HEK293 (cell line): ENCODE data around the gene EDC3.

Source experiments
- BCL6B ChIP-seq: fragments of 450-650 bp; formaldehyde crosslinking; IDR thresholded peaks from 2 replicates; pipeline ENCODE4 v1.5.1; 2017; ENCODE audit warnings: missing biosample characterization, missing genetic modification characterization
- FEZF1 ChIP-seq: fragments of 450-650 bp; formaldehyde crosslinking; IDR thresholded peaks from 2 replicates; pipeline ENCODE4 v1.5.1; 2016; ENCODE audit warnings: missing biosample characterization, missing genetic modification characterization
- GLIS1 ChIP-seq: fragments of 450-650 bp; formaldehyde crosslinking; IDR thresholded peaks from 2 replicates; pipeline ENCODE4 v1.5.1; 2016; ENCODE audit warnings: missing biosample characterization, missing genetic modification characterization
- INSM2 ChIP-seq: fragments of 450-650 bp; formaldehyde crosslinking; IDR thresholded peaks from 2 replicates; pipeline ENCODE4 v1.5.1; 2016; ENCODE audit warnings: missing biosample characterization, missing genetic modification characterization
- PRDM1 ChIP-seq: fragments of 450-650 bp; formaldehyde crosslinking; IDR thresholded peaks from 2 replicates; pipeline ENCODE4; 2016; ENCODE audit warnings: missing biosample characterization, missing genetic modification characterization
- SP2 ChIP-seq: fragments of 450-650 bp; formaldehyde crosslinking; IDR thresholded peaks from 2 replicates; pipeline ENCODE4 v1.5.1; 2016; ENCODE audit warnings: missing biosample characterization, missing genetic modification characterization
- YY2 ChIP-seq: fragments of 450-650 bp; formaldehyde crosslinking; IDR thresholded peaks from 2 replicates; pipeline ENCODE4 v1.5.1; 2016; ENCODE audit warnings: missing biosample characterization, missing genetic modification characterization
- ZBTB20 ChIP-seq: fragments of 450-650 bp; formaldehyde crosslinking; IDR thresholded peaks from 2 replicates; pipeline ENCODE4 v1.5.1; 2016; ENCODE audit warnings: missing biosample characterization, missing genetic modification characterization
- ZFP41 ChIP-seq: fragments of 450-650 bp; formaldehyde crosslinking; IDR thresholded peaks from 2 replicates; pipeline ENCODE4 v1.5.1; 2016; ENCODE audit warnings: missing biosample characterization, missing genetic modification characterization, borderline replicate concordance
- ZFP69B ChIP-seq: fragments of 450-650 bp; formaldehyde crosslinking; IDR thresholded peaks from 2 replicates; pipeline ENCODE4 v1.5.1; 2016; ENCODE audit warnings: missing biosample characterization, missing genetic modification characterization
- ZNF112 ChIP-seq: fragments of 450-650 bp; formaldehyde crosslinking; IDR thresholded peaks from 2 replicates; pipeline ENCODE4 v1.5.0; 2017; ENCODE audit warnings: missing biosample characterization, missing genetic modification characterization
- ZNF132 ChIP-seq: fragments of 450-650 bp; formaldehyde crosslinking; IDR thresholded peaks from 2 replicates; pipeline ENCODE4 v1.5.1; 2017; ENCODE audit warnings: missing biosample characterization, missing genetic modification characterization, borderline replicate concordance
- ZNF146 ChIP-seq: fragments of 450-650 bp; formaldehyde crosslinking; IDR thresholded peaks from 2 replicates; pipeline ENCODE4 v1.5.1; 2016; ENCODE audit warnings: missing biosample characterization, missing genetic modification characterization
- ZNF211 ChIP-seq: fragments of 450-650 bp; formaldehyde crosslinking; IDR thresholded peaks from 2 replicates; pipeline ENCODE4 v1.5.1; 2016; ENCODE audit warnings: low read depth, missing biosample characterization, missing genetic modification characterization
- ZNF26 ChIP-seq: fragments of 450-650 bp; formaldehyde crosslinking; IDR thresholded peaks from 2 replicates; pipeline ENCODE4 v1.5.1; 2016; ENCODE audit warnings: missing biosample characterization, missing genetic modification characterization
- ZNF274 ChIP-seq, 2 experiments: fragments of 200-500 bp in 1 of 2; fragments of 450-650 bp in 1 of 2; sonication (Bioruptor generic) in 1 of 2; formaldehyde crosslinking in 1 of 2; IDR thresholded peaks; 2 replicates each; pipeline versions ENCODE4 v1.5.1 to v1.6.1; 2014 to 2016; ENCODE audit warnings: borderline replicate concordance in 1 of 2, inconsistent platforms in 1 of 2, low read length in 1 of 2, missing biosample characterization in 1 of 2, missing genetic modification characterization in 1 of 2
- ZNF280C ChIP-seq: fragments of 450-650 bp; formaldehyde crosslinking; IDR thresholded peaks from 2 replicates; pipeline ENCODE4 v1.5.1; 2016; ENCODE audit warnings: missing biosample characterization, missing genetic modification characterization
- ZNF354C ChIP-seq: fragments of 450-650 bp; formaldehyde crosslinking; IDR thresholded peaks from 2 replicates; pipeline ENCODE4 v1.5.1; 2016; ENCODE audit warnings: missing biosample characterization, missing genetic modification characterization, low read depth, borderline replicate concordance
- ZNF398 ChIP-seq: fragments of 450-650 bp; formaldehyde crosslinking; IDR thresholded peaks from 2 replicates; pipeline ENCODE4 v1.5.1; 2017; ENCODE audit warnings: missing biosample characterization, missing genetic modification characterization
- ZNF560 ChIP-seq: fragments of 450-650 bp; formaldehyde crosslinking; IDR thresholded peaks from 2 replicates; pipeline ENCODE4 v1.5.1; 2017; ENCODE audit warnings: missing biosample characterization, missing genetic modification characterization, borderline replicate concordance
- ZNF623 ChIP-seq: fragments of 450-650 bp; formaldehyde crosslinking; IDR thresholded peaks from 2 replicates; pipeline ENCODE4 v1.5.1; 2016; ENCODE audit warnings: missing biosample characterization, missing genetic modification characterization
- ZNF624 ChIP-seq: fragments of 450-650 bp; formaldehyde crosslinking; IDR thresholded peaks from 2 replicates; pipeline ENCODE4 v1.5.1; 2017; ENCODE audit warnings: missing biosample characterization, missing genetic modification characterization
- ZNF629 ChIP-seq: fragments of 450-650 bp; formaldehyde crosslinking; IDR thresholded peaks from 2 replicates; pipeline ENCODE4 v1.5.1; 2017; ENCODE audit warnings: missing biosample characterization, missing genetic modification characterization
- ZNF660 ChIP-seq: fragments of 450-650 bp; IDR thresholded peaks from 2 replicates; pipeline ENCODE4 v1.5.1; 2018; ENCODE audit warnings: missing biosample characterization, mild to moderate bottlenecking, missing genetic modification characterization
- ZNF791 ChIP-seq: fragments of 450-650 bp; formaldehyde crosslinking; IDR thresholded peaks from 2 replicates; pipeline ENCODE4 v1.5.1; 2016; ENCODE audit warnings: missing biosample characterization, missing genetic modification characterization
- TF ChIP-seq, protein P1 (sequence below): fragments of 450-650 bp; formaldehyde crosslinking; IDR thresholded peaks from 2 replicates; pipeline ENCODE4 v1.5.1; 2017; ENCODE audit warnings: missing biosample characterization, missing genetic modification characterization
- TF ChIP-seq, protein P2 (sequence below): fragments of 450-650 bp; formaldehyde crosslinking; IDR thresholded peaks from 2 replicates; pipeline ENCODE4 v1.5.1; 2016; ENCODE audit warnings: missing biosample characterization, missing genetic modification characterization, low read depth

Gene EDC3

GRCh38 chr15:74616366-74616939 is 79.4 kb downstream of the EDC3 start (continued):
- TF ChIP-seq BCL6B (tag by site-specific recombination) (no peak), ZBTB20 (peak; percentile 95), ZNF280C (tag by site-specific recombination) (no peak), ZNF623 (tag by site-specific recombination) (no peak), ZNF112 (tag by site-specific recombination) (no peak), ZNF26 (no peak), ZNF398 (tag by site-specific recombination) (peak; percentile 84), FEZF1 (tag by site-specific recombination) (no peak), ZNF274 (IDR thresholded peaks at IDR 0.05; ENCODE audit: low read length) (no peak), ZNF274 (tag by site-specific recombination; IDR thresholded peaks at IDR 0.05; ENCODE audit: borderline replicate concordance) (no peak), ZNF660 (tag by site-specific recombination) (0 out of 2 replicates have a peak, but pooled peaks have one; percentile 59), ZNF560 (tag by site-specific recombination) (no peak), ZNF211 (tag by site-specific recombination) (no peak), ZNF146 (tag by site-specific recombination) (no peak), ZNF624 (tag by site-specific recombination) (no peak), ZFP41 (tag by site-specific recombination) (no peak), ZNF629 (tag by site-specific recombination) (0 out of 2 replicates have a peak, but pooled peaks have one; percentile 8), ZFP69B (tag by site-specific recombination) (no peak), SP2 (peak; percentile 66), ZNF132 (tag by site-specific recombination) (no peak), GLIS1 (tag by site-specific recombination) (peak; percentile 86), INSM2 (tag by site-specific recombination) (no peak), ZNF354C (tag by site-specific recombination) (no peak), ZNF791 (no peak), PRDM1 (no peak), YY2 (tag by site-specific recombination) (no peak)
- TF ChIP-seq, protein P1, sequence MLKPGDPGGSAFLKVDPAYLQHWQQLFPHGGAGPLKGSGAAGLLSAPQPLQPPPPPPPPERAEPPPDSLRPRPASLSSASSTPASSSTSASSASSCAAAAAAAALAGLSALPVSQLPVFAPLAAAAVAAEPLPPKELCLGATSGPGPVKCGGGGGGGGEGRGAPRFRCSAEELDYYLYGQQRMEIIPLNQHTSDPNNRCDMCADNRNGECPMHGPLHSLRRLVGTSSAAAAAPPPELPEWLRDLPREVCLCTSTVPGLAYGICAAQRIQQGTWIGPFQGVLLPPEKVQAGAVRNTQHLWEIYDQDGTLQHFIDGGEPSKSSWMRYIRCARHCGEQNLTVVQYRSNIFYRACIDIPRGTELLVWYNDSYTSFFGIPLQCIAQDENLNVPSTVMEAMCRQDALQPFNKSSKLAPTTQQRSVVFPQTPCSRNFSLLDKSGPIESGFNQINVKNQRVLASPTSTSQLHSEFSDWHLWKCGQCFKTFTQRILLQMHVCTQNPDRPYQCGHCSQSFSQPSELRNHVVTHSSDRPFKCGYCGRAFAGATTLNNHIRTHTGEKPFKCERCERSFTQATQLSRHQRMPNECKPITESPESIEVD (tag by site-specific recombination), result no peak
- TF ChIP-seq, protein P2, sequence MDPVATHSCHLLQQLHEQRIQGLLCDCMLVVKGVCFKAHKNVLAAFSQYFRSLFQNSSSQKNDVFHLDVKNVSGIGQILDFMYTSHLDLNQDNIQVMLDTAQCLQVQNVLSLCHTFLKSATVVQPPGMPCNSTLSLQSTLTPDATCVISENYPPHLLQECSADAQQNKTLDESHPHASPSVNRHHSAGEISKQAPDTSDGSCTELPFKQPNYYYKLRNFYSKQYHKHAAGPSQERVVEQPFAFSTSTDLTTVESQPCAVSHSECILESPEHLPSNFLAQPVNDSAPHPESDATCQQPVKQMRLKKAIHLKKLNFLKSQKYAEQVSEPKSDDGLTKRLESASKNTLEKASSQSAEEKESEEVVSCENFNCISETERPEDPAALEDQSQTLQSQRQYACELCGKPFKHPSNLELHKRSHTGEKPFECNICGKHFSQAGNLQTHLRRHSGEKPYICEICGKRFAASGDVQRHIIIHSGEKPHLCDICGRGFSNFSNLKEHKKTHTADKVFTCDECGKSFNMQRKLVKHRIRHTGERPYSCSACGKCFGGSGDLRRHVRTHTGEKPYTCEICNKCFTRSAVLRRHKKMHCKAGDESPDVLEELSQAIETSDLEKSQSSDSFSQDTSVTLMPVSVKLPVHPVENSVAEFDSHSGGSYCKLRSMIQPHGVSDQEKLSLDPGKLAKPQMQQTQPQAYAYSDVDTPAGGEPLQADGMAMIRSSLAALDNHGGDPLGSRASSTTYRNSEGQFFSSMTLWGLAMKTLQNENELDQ, result no peak
